Left ventricle myocardium superior (tissue), 1 donor: ENCODE data around the gene AREL1. TPM values are rescaled to one million over a fixed set of nuclear protein-coding genes. Genes with fewer than 3 reads are reported as not detected.

Experiments used
- ATAC-seq: fragments of 200-7000 bp; cut with Tn5 transposase; one replicate; pipeline ENCODE4 v1.9.1; 2020; ENCODE audit warnings: mild to moderate bottlenecking, moderate library complexity
- DNase-seq: peaks from one replicate; pipeline ENCODE4 v3.0.0-alpha.2; 2020
- intact Hi-C: fragments of 100-400 bp; cut with micrococcal nuclease; formaldehyde crosslinking; loops from one replicate; pipeline ENCODE4 v1.11.0; 2022
- total RNA-seq: library from RNA; stranded (reverse); fragmentation: NEBNext Ultra II Directional; extraction: Animal tissue kit (Norgen Biotek cat#: 25700); gene quantifications from one replicate; pipeline ENCODE4 v1.2.1, GENCODE V29; 2021
- donor health status: DM: no; HTN: yes; CAD: no; lungs with severe emphysema.

AREL1 gene
- total RNA-seq, 1 donor from 2014 or later: 28.1 TPM

DNA sequence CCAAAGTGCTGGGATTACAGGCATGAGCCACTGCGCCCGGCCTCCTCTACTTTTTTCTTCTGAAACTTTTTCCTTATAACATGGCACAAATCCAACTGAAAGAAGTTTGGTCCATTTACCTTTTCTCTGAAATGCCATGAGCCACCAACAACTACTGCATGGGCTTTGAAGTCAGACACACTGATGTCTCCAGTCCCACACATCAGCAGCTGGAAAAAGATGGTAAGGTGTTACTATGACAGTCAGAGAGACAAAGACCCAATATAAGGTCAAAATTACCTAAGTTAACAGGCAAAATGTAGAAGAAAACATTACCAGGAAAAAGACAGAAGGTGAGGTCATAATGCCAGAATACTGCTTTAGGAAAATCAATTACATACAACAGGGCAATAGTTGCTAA, 48.2 kb downstream of the AREL1 start:
- intact Hi-C loops: no loop called here
- ATAC-seq (no peak), DNase-seq (no peak)

DNA sequence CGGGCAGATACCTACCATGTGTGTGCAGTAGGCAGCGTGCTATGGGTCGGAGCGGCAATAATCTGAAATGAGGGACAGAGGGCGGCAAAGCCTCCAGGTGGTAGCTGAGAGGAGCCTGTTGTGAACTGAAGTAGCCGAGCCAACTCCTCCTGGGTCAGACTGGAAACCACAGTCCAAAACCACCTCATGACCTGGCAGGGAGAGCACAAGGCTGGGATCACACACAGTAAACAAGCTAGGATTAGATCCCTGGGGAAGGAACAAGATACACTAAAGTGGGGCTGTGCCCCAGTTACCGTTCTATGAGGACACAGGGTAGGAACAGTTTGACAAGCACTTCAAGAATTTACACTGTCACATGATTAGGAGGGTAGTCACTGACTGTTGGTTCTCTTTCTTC, 49.0 kb downstream of the AREL1 start:
- ATAC-seq (peak; percentile 87), DNase-seq (peak; percentile 56)
- intact Hi-C loops: no loop called here

DNA sequence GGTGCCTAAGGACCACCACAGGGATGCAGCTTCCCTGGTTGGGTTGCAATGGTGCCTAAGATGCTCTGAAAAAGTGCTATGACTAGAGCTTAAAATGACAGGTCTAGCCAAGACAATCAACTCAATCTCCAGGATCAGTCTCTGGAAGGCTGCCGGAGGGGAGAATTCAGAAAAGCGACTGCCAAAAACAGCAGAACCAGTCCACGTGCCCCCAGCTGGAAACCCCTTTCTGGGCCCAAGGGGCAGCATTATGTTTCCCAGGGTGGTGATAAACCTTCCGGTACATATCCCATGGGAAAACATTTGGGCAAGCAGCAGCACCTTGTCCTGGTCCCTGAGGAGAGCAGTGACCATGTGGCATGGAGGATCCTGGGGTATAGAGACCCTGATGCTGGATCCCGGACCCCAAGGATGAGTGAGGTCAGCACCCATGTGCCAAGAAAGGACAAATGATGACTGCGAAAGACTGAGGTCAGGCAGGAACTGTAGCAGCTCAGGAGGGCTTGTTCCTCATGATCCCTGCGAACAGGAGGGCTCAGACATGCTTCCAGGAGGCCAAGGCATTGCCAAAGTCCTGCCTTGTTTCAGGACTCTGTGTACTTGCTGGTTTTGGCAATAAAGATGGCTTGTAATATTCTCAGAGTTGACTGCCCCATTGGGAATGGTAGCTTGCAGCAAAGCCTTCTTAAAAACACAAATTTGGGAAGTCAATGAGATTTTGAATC, 51.0 kb downstream of the AREL1 start:
- ATAC-seq: peak; percentile 84
- intact Hi-C loops: no loop called here
- peak; percentile 75 for DNase-seq

- no peak for DNase-seq
- ATAC-seq: no peak
- intact Hi-C loops: no loop called here
Observed at GRCh38 chr14:74660863-74661262, 52.0 kb downstream of the AREL1 start.

- ATAC-seq: no peak
- no peak for DNase-seq
- intact Hi-C loops: no loop called here
Observed at GRCh38 chr14:74660167-74660566, 52.7 kb downstream of the AREL1 start.

- intact Hi-C loops: no loop called here
- DNase-seq: no peak
- no peak for ATAC-seq
Observed at GRCh38 chr14:74658535-74659131, 54.2 kb downstream of the AREL1 start.

- ATAC-seq: no peak
- intact Hi-C loops: no loop called here
- no peak for DNase-seq
Observed at GRCh38 chr14:74656964-74657363, 55.9 kb downstream of the AREL1 start.

- no peak for DNase-seq
- intact Hi-C loops: no loop called here
- no peak for ATAC-seq
Observed at GRCh38 chr14:74655599-74656395, 57.1 kb downstream of the AREL1 start.

DNA sequence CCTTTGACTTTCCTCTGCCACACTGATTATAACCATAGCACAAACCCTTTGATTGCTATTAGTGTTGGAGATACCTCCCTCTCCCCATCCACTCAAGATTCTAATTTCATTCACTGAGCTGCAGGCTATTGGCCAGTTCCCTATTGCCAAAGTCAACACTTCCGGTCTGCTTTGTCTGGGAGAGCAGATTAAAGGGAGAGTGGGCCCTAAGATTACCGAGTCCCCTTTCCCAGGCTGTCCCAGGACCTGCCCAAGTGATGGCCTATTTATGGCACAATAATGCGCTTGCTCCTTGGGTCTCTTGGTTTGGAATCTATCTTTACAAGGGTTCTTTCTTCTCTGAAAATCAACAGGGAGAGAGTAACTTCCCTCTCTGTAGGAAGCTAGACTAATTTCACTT, 57.9 kb downstream of the AREL1 start:
- intact Hi-C loops: no loop called here
- ATAC-seq (no peak), DNase-seq (no peak)

DNA sequence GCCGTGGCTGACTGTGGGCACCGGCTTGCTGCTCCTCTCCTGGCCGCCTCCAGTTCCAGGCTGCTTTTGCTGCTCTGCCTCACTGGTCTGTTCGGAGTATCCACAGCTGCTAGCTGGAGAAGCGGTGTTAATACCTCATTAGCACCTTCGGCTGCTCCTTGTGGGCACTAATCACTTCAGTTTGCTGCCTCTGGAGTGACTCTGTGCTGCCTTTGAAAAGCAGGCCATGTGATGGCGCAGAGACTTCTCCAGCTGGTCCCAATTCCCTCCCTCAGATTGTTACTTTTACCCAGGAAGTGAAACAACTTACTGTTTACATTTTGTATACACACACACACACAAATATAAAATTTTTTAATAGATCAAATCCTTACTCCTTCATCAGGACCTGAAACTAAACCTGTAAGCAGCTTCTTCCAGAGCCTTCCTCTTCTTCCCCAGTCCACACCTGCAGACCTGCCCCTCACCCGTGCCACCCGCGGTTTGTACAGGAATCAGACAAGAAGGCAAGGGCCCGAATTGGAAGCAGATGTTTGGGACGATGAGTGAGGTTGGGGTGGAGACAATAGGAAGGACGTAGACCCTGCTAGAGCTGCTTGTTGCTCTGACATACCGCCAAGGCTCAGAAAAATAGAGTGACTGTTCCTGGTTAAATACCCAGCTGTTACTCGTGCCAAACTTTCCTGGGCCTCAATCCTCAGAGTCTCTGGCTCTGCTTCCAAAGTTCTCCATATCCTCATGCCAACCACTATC, 59.3 kb downstream of the AREL1 start:
- ATAC-seq: no peak
- intact Hi-C loops: no loop called here
- DNase-seq: no peak

DNA sequence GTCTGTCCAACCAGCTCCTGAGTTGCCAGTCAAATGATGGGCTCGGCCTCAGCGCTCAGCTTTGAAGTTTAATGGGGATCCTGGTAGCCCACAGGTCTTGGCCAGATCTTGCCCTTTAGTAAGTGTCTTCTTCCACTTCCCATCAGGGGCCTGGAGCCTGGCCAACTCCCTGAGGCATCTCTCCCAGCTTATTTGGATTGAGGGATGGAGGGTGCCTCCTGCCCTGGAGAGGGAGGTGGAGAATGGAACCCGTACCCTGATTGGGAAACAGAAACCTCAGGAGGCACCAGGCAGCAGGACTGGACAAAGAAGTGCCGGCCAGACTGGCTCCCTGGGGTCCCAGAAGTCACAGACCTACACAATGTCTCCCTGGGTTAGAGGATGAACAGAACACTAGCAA, 60.3 kb downstream of the AREL1 start:
- DNase-seq (peak; percentile 32), ATAC-seq (no peak)
- intact Hi-C loops: no loop called here

DNA sequence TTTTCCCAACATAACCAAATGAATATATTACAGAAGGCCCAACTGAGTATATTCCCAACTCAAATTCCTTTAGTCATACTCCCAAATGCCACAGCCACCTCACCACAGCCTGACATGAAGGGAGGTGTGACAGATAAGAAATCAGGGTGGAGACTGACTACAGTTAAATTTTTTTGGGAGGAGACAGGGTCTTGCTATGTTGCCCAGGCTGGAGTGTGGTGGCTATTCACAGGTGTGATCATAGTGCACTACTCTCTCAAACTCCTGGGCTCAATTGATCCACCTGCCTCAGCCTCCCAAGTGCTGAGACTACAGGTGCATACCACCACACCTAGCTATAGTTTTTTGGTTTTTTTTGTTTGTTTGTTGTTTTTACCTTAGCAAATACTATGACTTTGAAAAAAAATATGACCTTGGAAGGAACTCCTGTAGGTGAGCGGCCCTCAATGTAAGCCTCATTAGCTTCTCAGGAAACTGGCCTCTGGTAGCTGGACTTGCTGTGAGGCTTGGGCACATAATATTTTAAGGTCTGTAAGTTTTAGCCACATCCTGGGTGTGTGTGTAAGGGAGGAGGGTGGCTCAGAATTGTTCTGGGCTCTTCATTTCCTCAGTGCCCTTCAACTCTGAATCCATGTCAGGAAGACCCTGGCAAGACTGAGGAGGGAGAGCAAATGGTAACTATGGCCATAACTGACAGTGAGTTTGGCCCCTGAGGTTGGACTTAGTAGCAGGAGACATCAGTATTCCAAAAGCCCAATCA, 61.8 kb downstream of the AREL1 start:
- ATAC-seq: no peak
- intact Hi-C loops: no loop called here
- no peak for DNase-seq

GRCh38 chr14:74649673-74650072, 63.2 kb downstream of the AREL1 start:
- DNase-seq (no peak), ATAC-seq (no peak)
- intact Hi-C loops: no loop called here

GRCh38 chr14:74649167-74649566, 63.7 kb downstream of the AREL1 start:
- intact Hi-C loops: no loop called here
- ATAC-seq: no peak
- DNase-seq: no peak

- no peak for DNase-seq
- intact Hi-C loops: no loop called here
- no peak for ATAC-seq
Observed at GRCh38 chr14:74648601-74649000, 64.3 kb downstream of the AREL1 start.

GRCh38 chr14:74647678-74648461, 65.0 kb downstream of the AREL1 start:
- peak; percentile 4 for ATAC-seq
- no peak for DNase-seq
- intact Hi-C loops: no loop called here

- intact Hi-C loops: no loop called here
- ATAC-seq (no peak), DNase-seq (no peak)
Observed at GRCh38 chr14:74647061-74647677, 65.7 kb downstream of the AREL1 start.
